ENCODE results near the gene CNPY2. TPM values are rescaled to one million over a fixed set of nuclear protein-coding genes. Genes with fewer than 3 reads are reported as not detected.

CNPY2 gene
- total RNA-seq, 2 donors from 2014 or later: 183 to 198 TPM

- H3K4me1 ChIP-seq (ENCODE audit: control insufficient read depth, insufficient read depth, low read length): no peaks in the 10 kb centered on the region
- H3K9me3 Mint-ChIP-seq: no peaks in the 10 kb centered on the region
- no peak overlapping the region for H3K27ac Mint-ChIP-seq
- H3K27me3 ChIP-seq (ENCODE audit: control insufficient read depth, insufficient read depth, low read length, poor library complexity, severe bottlenecking): no peaks in the 10 kb centered on the region
- H3K4me3 ChIP-seq (ENCODE audit: low read length): no peak overlapping the region
- no peak overlapping the region for H3K4me3 Mint-ChIP-seq
- H3K27me3 Mint-ChIP-seq (ENCODE audit: insufficient read depth): no peaks in the 10 kb centered on the region
- H3K9me3 ChIP-seq (ENCODE audit: control insufficient read depth, low read length): no peaks in the 10 kb centered on the region
- TF ChIP-seq CTCF (conservative IDR thresholded peaks at IDR 0.05): no peak
- 93 to 94% methylated on average over 6 to 8 of the region's 8 CpGs for WGBS, 2 experiments (ENCODE audit: insufficient coverage in 1 of 2, insufficient read length in 1 of 2)
- peaks cover 13% of the 10 kb centered on the region for H3K36me3 ChIP-seq (ENCODE audit: control insufficient read depth, insufficient read depth, low read length)
- peaks cover 10% of the 10 kb centered on the region for H3K36me3 Mint-ChIP-seq (ENCODE audit: low read depth)
- H3K9ac ChIP-seq (ENCODE audit: extremely low read depth, low read length, poor library complexity, severe bottlenecking): no peak overlapping the region
- DNase-seq: no peak
- H3K27ac ChIP-seq (ENCODE audit: low read depth, low read length): no peak overlapping the region
- H3K4me1 Mint-ChIP-seq: peaks cover 19% of the 10 kb centered on the region
These were observed 55.4 kb downstream of the CNPY2 start for GRCh38 chr12:56260380-56260779.

Other genes with a start within 250 kb of the CNPY2 start
- 10 to 100 TPM; 45.7 to 51.8 TPM for gene ERBB3, start 235.8 kb downstream of the CNPY2 start, total RNA-seq
- 100 to 1,000 TPM; 128 to 161 TPM for gene PA2G4, start 211.4 kb downstream of the CNPY2 start, total RNA-seq
- 1,000 to 10,000 TPM; 4,305 to 4,379 TPM for gene RPL41, start 199.4 kb downstream of the CNPY2 start, total RNA-seq
- gene ZC3H10, start 197.7 kb downstream of the CNPY2 start, total RNA-seq: 1 to 10 TPM; 7.9 to 9.1 TPM
- gene ESYT1, start 187.7 kb downstream of the CNPY2 start, total RNA-seq: 100 to 1,000 TPM in 1 of 2 donors, 10 to 100 TPM in 1; 97.0 to 118 TPM
- 100 to 1,000 TPM; 153 to 191 TPM for gene MYL6B, start 163.4 kb downstream of the CNPY2 start, total RNA-seq
- 1,000 to 10,000 TPM; 1,640 to 1,647 TPM for gene MYL6, start 157.6 kb downstream of the CNPY2 start, total RNA-seq
- gene SMARCC2, start 126.5 kb downstream of the CNPY2 start, total RNA-seq: 100 to 1,000 TPM; 127 to 129 TPM
- gene RNF41, start 94.1 kb downstream of the CNPY2 start, total RNA-seq: 10 to 100 TPM; 45.8 to 48.9 TPM
- gene NABP2, start 91.6 kb downstream of the CNPY2 start, total RNA-seq: 10 to 100 TPM; 27.0 to 35.1 TPM
- gene SLC39A5, start 85.9 kb downstream of the CNPY2 start, total RNA-seq: 1 to 10 TPM; 2.5 to 3.2 TPM
- gene ANKRD52, start 57.6 kb downstream of the CNPY2 start, total RNA-seq: 10 to 100 TPM; 39.3 to 54.9 TPM
- gene COQ10A, start 49.0 kb downstream of the CNPY2 start, total RNA-seq: 10 to 100 TPM; 20.5 to 23.2 TPM
- gene CS, start 15.7 kb downstream of the CNPY2 start, total RNA-seq: 100 to 1,000 TPM; 134 to 167 TPM
- gene PAN2, start 18.0 kb upstream of the CNPY2 start, total RNA-seq: 10 to 100 TPM; 66.5 to 90.3 TPM
- 10 to 100 TPM in 1 of 2 donors, 1 to 10 TPM in 1; 4.6 to 10.4 TPM for gene IL23A, start 22.9 kb upstream of the CNPY2 start, total RNA-seq
- gene STAT2, start 44.1 kb upstream of the CNPY2 start, total RNA-seq: 100 to 1,000 TPM; 107 to 112 TPM
- gene APOF, start 46.9 kb upstream of the CNPY2 start, total RNA-seq: not detected
- 10 to 100 TPM; 64.5 to 85.3 TPM for gene TIMELESS, start 133.4 kb upstream of the CNPY2 start, total RNA-seq
- not detected for gene MIP, start 138.7 kb upstream of the CNPY2 start, total RNA-seq
- 1 to 10 TPM; 2.9 to 3.8 TPM for gene SPRYD4, start 152.6 kb upstream of the CNPY2 start, total RNA-seq
- 1 to 10 TPM; 1.5 to 2.7 TPM for gene GLS2, start 172.2 kb upstream of the CNPY2 start, total RNA-seq
- gene RBMS2, start 205.8 kb upstream of the CNPY2 start, total RNA-seq: 10 to 100 TPM; 26.3 to 33.8 TPM